ENCODE results near the gene ARAP2. TPM values are rescaled to one million over a fixed set of nuclear protein-coding genes. Genes with fewer than 3 reads are reported as not detected.

Gene ARAP2, protein sequence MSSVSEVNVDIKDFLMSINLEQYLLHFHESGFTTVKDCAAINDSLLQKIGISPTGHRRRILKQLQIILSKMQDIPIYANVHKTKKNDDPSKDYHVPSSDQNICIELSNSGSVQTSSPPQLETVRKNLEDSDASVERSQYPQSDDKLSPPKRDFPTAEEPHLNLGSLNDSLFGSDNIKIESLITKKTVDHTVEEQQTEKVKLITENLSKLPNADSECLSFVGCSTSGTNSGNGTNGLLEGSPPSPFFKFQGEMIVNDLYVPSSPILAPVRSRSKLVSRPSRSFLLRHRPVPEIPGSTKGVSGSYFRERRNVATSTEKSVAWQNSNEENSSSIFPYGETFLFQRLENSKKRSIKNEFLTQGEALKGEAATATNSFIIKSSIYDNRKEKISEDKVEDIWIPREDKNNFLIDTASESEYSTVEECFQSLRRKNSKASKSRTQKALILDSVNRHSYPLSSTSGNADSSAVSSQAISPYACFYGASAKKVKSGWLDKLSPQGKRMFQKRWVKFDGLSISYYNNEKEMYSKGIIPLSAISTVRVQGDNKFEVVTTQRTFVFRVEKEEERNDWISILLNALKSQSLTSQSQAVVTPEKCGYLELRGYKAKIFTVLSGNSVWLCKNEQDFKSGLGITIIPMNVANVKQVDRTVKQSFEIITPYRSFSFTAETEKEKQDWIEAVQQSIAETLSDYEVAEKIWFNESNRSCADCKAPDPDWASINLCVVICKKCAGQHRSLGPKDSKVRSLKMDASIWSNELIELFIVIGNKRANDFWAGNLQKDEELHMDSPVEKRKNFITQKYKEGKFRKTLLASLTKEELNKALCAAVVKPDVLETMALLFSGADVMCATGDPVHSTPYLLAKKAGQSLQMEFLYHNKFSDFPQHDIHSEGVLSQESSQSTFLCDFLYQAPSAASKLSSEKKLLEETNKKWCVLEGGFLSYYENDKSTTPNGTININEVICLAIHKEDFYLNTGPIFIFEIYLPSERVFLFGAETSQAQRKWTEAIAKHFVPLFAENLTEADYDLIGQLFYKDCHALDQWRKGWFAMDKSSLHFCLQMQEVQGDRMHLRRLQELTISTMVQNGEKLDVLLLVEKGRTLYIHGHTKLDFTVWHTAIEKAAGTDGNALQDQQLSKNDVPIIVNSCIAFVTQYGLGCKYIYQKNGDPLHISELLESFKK (N-terminal part only)
- total RNA-seq: 29.5 and 35.8 TPM in 2 replicates

DNA sequence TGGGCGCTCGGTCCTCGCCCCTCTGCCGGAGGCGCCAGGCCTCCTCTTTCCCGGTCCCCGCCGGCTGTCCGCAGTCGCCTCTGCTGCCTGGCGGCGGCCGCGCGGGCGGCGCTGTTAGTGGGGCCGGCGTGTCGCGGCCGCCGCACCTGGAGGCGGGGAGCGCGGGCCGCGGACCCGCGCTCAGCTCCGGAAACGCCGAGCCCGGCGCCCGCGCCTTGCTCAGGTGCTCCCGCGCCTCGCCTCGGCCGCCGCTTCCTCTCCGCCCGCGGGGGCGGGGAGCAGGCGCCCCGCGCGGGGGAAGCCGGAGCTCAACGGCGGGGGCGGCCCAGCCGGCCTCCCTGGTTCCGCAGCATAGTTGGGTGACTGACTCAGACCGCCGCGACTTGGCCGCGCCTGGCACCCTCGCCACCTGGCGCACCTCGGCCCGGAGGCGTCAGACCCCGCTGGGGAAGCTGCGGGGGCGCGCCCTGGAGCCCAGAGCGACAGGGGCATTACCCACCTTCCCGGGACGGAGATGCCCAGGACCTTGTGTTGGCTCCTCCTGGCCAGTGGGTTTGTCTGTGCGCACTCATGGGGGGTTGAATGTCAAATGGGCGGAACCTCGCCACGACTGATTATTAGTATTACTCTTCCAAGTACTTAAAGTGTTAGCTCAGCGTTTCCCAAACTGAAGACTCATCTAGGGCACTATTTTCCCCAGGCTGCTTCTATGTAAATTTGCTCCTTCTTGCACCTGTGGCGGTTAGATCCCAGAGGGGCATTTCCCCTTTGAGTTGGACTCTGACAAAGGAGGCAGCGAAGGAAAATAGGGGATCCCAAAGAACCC, at the start of gene ARAP2:
ARAP2 (minus strand) TSS at position 258 of the 826 bp plus-strand sequence. CDS start 15,028 bp downstream, outside the sequence.
- H3K4me3 Mint-ChIP-seq (ENCODE audit: low read depth): peak within 1 kb of the TSS; percentile 96
- peak; percentile 68 for DNase-seq (ENCODE audit: low spot score)
- peaks cover 26% of the 10 kb centered on the region for H3K36me3 Mint-ChIP-seq (ENCODE audit: low read depth)
- intact Hi-C loops (cut with micrococcal nuclease): loop anchor here (1.0 to 10.0 kb wide), 5 partner anchors 42 to 270 kb away; no protein-coding TSS in a partner anchor
- H3K4me1 Mint-ChIP-seq (ENCODE audit: low read depth): peaks cover 41% of the 10 kb centered on the region
- H3K27ac Mint-ChIP-seq: peak within 1 kb of the TSS; percentile 95
- H3K9me3 Mint-ChIP-seq: peaks cover 2% of the 10 kb centered on the region
- H3K27me3 Mint-ChIP-seq (ENCODE audit: low read depth): peaks cover 8% of the 10 kb centered on the region

- DNase-seq (ENCODE audit: low spot score): no peak
- H3K27me3 Mint-ChIP-seq (ENCODE audit: low read depth): peaks cover 8% of the 10 kb centered on the region
- H3K9me3 Mint-ChIP-seq: peaks cover 1% of the 10 kb centered on the region
- peaks cover 30% of the 10 kb centered on the region for H3K4me1 Mint-ChIP-seq (ENCODE audit: low read depth)
- H3K27ac Mint-ChIP-seq: no peak overlapping the region
- no peaks in the 10 kb centered on the region for H3K36me3 Mint-ChIP-seq (ENCODE audit: low read depth)
- H3K4me3 Mint-ChIP-seq (ENCODE audit: low read depth): no peak overlapping the region
- intact Hi-C loops (cut with micrococcal nuclease): no loop called here
Measured at GRCh38 chr4:36292556-36293188, 48.4 kb upstream of the ARAP2 start.

GRCh38 chr4:36290641-36291040, 46.3 kb upstream of the ARAP2 start:
- Mint-ChIP-seq H3K4me3 (ENCODE audit: low read depth) (no peak overlapping the region), H3K4me1 (ENCODE audit: low read depth) (peaks cover 39% of the 10 kb centered on the region), H3K27me3 (ENCODE audit: low read depth) (peaks cover 4% of the 10 kb centered on the region), H3K9me3 (peaks cover 10% of the 10 kb centered on the region), H3K27ac (no peak overlapping the region), H3K36me3 (ENCODE audit: low read depth) (peaks cover 4% of the 10 kb centered on the region)
- intact Hi-C loops (cut with micrococcal nuclease): no loop called here
- DNase-seq (ENCODE audit: low spot score): no peak

- Mint-ChIP-seq H3K27ac (no peak overlapping the region), H3K4me3 (ENCODE audit: low read depth) (no peak overlapping the region), H3K4me1 (ENCODE audit: low read depth) (peaks cover 49% of the 10 kb centered on the region), H3K9me3 (peaks cover 15% of the 10 kb centered on the region), H3K36me3 (ENCODE audit: low read depth) (peaks cover 13% of the 10 kb centered on the region), H3K27me3 (ENCODE audit: low read depth) (peaks cover 2% of the 10 kb centered on the region)
- DNase-seq (ENCODE audit: low spot score): no peak
- intact Hi-C loops (cut with micrococcal nuclease): loop anchor here (5.0 kb wide), 2 partner anchors 97 to 207 kb away; no protein-coding TSS in a partner anchor
Measured at GRCh38 chr4:36288731-36289426, 44.6 kb upstream of the ARAP2 start.

GRCh38 chr4:36286481-36286871, 42.2 kb upstream of the ARAP2 start:
- no peak overlapping the region for H3K4me3 Mint-ChIP-seq (ENCODE audit: low read depth)
- H3K27ac Mint-ChIP-seq: peak overlapping the region; percentile 91
- peaks cover 23% of the 10 kb centered on the region for H3K9me3 Mint-ChIP-seq
- H3K27me3 Mint-ChIP-seq (ENCODE audit: low read depth): no peaks in the 10 kb centered on the region
- H3K36me3 Mint-ChIP-seq (ENCODE audit: low read depth): peaks cover 29% of the 10 kb centered on the region
- H3K4me1 Mint-ChIP-seq (ENCODE audit: low read depth): peaks cover 62% of the 10 kb centered on the region
- intact Hi-C loops (cut with micrococcal nuclease): loop anchor here (1.0 to 5.0 kb wide), 10 partner anchors 8 to 204 kb away; partner anchors contain the start of gene ARAP2
- DNase-seq (ENCODE audit: low spot score): no peak

DNA sequence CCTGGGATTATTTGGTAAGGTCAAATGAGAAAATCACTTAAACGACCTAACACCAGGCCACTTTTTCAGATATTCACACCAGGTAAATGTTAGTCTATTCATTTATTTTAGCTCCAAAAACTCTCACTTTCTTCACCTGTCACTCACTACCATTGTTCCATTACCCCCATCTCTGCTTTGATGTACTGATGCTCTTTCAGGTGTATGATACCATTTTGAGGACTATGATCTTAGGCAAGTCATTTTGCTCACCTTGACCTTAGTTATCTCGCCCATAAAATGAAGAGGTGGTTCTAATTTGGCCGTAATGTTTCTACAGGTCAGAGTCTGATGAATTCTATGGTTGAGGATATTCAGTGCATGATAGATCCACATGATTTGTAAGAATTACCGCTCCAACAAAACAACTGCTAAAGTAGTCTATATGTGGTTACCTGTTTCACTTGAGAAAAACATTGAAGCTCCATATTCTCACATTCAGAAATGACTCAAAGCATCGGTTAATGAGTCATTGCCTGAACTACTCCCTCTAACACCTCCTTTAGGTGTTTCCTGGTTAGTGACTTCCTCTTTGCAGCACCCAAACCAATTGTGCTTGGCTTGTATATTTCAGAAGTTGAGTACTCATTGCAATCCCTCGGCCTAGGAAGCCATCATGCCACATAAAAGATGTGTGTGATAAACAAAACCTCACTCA, 41.6 kb upstream of the ARAP2 start:
- no peaks in the 10 kb centered on the region for H3K27me3 Mint-ChIP-seq (ENCODE audit: low read depth)
- H3K27ac Mint-ChIP-seq: peak overlapping the region; percentile 91
- peak overlapping the region; percentile 45 for H3K4me3 Mint-ChIP-seq (ENCODE audit: low read depth)
- H3K9me3 Mint-ChIP-seq: peaks cover 23% of the 10 kb centered on the region
- peaks cover 64% of the 10 kb centered on the region for H3K4me1 Mint-ChIP-seq (ENCODE audit: low read depth)
- peaks cover 29% of the 10 kb centered on the region for H3K36me3 Mint-ChIP-seq (ENCODE audit: low read depth)
- DNase-seq (ENCODE audit: low spot score): peak; percentile 72
- intact Hi-C loops (cut with micrococcal nuclease): loop anchor here (1.0 to 5.0 kb wide), 10 partner anchors 8 to 204 kb away; partner anchors contain the start of gene ARAP2

- H3K27ac Mint-ChIP-seq: peak overlapping the region; percentile 7
Measured at GRCh38 chr4:36283912-36284465, 39.7 kb upstream of the ARAP2 start.

DNA sequence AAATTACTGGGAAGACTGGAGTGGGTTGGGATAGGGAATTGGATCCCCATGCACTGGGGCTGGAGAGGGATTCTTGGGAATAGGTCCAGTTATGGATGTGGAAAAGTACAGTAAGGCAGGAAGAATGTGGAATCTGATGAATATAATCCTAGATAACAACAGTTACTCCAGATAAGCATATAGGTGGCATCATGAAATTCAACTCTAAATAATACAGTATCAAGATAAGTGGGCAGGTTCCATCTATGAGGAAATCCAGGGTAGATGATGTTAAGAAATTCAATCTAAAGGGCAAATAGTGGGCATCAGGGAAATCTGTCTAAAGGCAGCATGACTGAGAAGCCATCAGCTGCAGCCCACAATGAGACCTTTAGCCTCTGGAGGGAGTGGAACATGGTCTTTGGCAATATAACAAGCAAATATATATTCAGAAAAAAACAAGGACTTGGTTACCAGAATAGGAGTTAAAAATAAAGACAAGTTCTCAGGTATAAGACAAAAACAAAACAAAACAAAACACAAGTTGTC, 38.3 kb upstream of the ARAP2 start:
- Mint-ChIP-seq H3K9me3 (peaks cover 21% of the 10 kb centered on the region), H3K4me3 (ENCODE audit: low read depth) (peak overlapping the region; percentile 13), H3K27ac (peak overlapping the region; percentile 58), H3K4me1 (ENCODE audit: low read depth) (peaks cover 83% of the 10 kb centered on the region), H3K27me3 (ENCODE audit: low read depth) (no peaks in the 10 kb centered on the region), H3K36me3 (ENCODE audit: low read depth) (peaks cover 29% of the 10 kb centered on the region)
- DNase-seq (ENCODE audit: low spot score): no peak
- intact Hi-C loops (cut with micrococcal nuclease): no loop called here

More at GRCh38 chr4:36283912-36284465, 39.7 kb upstream of the ARAP2 start:
- Mint-ChIP-seq H3K36me3 (ENCODE audit: low read depth) (peaks cover 29% of the 10 kb centered on the region), H3K9me3 (peaks cover 23% of the 10 kb centered on the region), H3K4me3 (ENCODE audit: low read depth) (peak overlapping the region; percentile 9), H3K4me1 (ENCODE audit: low read depth) (peaks cover 79% of the 10 kb centered on the region), H3K27me3 (ENCODE audit: low read depth) (no peaks in the 10 kb centered on the region)
- DNase-seq (ENCODE audit: low spot score): no peak
- intact Hi-C loops (cut with micrococcal nuclease): no loop called here

DNA sequence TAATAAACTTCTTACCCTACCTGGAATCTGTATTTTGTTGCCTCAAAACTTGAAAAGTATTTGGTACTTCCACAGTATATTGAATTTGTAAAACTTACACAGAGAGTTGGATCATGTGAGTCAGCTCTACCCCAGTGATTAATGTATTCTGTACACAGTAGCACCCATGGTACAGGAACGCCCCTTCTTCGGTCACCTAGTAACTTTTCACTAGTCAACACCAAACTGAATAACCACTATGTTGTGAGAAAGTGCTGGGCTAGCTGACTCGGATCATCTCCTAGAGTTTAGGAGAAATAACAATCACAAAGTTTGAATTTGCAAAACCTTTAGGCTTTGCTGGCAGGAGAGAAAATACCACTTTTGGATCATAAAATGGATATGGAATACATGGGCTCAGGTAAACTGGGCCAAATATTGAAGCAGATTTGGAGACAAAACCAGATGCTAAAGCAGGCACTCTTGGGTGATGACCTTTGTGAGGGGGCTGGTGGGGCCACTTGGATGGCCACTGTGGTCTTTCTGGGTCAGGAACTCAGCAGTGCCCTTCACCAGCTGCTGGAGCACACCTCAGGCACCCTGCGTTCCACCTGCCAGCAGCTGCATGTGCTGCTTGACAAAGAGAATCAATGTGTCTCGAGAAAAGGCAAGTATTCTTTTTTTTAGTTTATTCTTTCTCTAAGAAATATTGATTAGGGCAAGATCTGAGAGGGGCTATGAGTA, 37.2 kb upstream of the ARAP2 start, which contains the start of gene DTHD1:
DTHD1 (plus strand) TSS at position 233 of the 723 bp plus-strand sequence; CDS start at position 376, 143 bp downstream.
- Mint-ChIP-seq H3K27me3 (ENCODE audit: low read depth) (no peaks in the 10 kb centered on the region), H3K36me3 (ENCODE audit: low read depth) (peaks cover 29% of the 10 kb centered on the region), H3K4me1 (ENCODE audit: low read depth) (peaks cover 84% of the 10 kb centered on the region), H3K4me3 (ENCODE audit: low read depth) (peak within 1 kb of the TSS; percentile 35), H3K9me3 (peaks cover 17% of the 10 kb centered on the region), H3K27ac (peak within 1 kb of the TSS; percentile 83)
- intact Hi-C loops (cut with micrococcal nuclease): loop anchor here (1.0 kb wide), 2 partner anchors 39 to 113 kb away; no protein-coding TSS in a partner anchor
- no peak for DNase-seq (ENCODE audit: low spot score)

Data from activated T-helper 2 cell treated with anti-CD3 and anti-CD28 coated beads, Interferon-gamma antibody, Interleukin-2, Interleukin-4, amounts not matched to agents 10 μg/mL and 5 μg/mL and 100 μg/mL, durations not matched to agents 14 hours and 24 hours and 36 hours (primary cell).